Measurements from ENCODE around the gene BBX. TPM values are rescaled to one million over a fixed set of nuclear protein-coding genes. Genes with fewer than 3 reads are reported as not detected.

Gene BBX
- polyA plus RNA-seq, 1 donor from 2014 or later, result 23.8 TPM

- Histone ChIP-seq H2AFZ (ENCODE audit: low read depth, low read length) (no peak overlapping the region), H3K27me3 (ENCODE audit: insufficient read depth, low read depth, low read length) (no peaks in the 10 kb centered on the region), H3K9me3 (ENCODE audit: low read length) (no peaks in the 10 kb centered on the region), H3K27ac (ENCODE audit: low read length) (no peak overlapping the region), H3K79me2 (replicated peaks; ENCODE audit: insufficient read depth, low read length) (peaks cover 4% of the 10 kb centered on the region), H3F3A (ENCODE audit: insufficient read depth, low read length, poor library complexity, severe bottlenecking) (no peaks in the 10 kb centered on the region), H3K4me3 (ENCODE audit: low read length) (no peak overlapping the region), H3K9me2 (ENCODE audit: insufficient read depth, low read length) (no peaks in the 10 kb centered on the region), H3K4me2 (ENCODE audit: low read length) (no peak overlapping the region), H3K9ac (ENCODE audit: low read length) (no peak overlapping the region), H4K20me1 (ENCODE audit: insufficient read depth) (no peaks in the 10 kb centered on the region), H3K36me3 (ENCODE audit: insufficient read depth, low read length) (no peaks in the 10 kb centered on the region)
- no peak for TF ChIP-seq TAF1 (IDR thresholded peaks at IDR 0.05; ENCODE audit: low read depth)
- TF ChIP-seq RAD21 (conservative IDR thresholded peaks at IDR 0.05), result no peak
- no peak for TF ChIP-seq EZH2 (IDR thresholded peaks at IDR 0.05; ENCODE audit: borderline replicate concordance, insufficient read depth, low read length, poor library complexity, severe bottlenecking)
- no peak for TF ChIP-seq POLR2AphosphoS5 (IDR thresholded peaks at IDR 0.05)
- TF ChIP-seq, protein P1, sequence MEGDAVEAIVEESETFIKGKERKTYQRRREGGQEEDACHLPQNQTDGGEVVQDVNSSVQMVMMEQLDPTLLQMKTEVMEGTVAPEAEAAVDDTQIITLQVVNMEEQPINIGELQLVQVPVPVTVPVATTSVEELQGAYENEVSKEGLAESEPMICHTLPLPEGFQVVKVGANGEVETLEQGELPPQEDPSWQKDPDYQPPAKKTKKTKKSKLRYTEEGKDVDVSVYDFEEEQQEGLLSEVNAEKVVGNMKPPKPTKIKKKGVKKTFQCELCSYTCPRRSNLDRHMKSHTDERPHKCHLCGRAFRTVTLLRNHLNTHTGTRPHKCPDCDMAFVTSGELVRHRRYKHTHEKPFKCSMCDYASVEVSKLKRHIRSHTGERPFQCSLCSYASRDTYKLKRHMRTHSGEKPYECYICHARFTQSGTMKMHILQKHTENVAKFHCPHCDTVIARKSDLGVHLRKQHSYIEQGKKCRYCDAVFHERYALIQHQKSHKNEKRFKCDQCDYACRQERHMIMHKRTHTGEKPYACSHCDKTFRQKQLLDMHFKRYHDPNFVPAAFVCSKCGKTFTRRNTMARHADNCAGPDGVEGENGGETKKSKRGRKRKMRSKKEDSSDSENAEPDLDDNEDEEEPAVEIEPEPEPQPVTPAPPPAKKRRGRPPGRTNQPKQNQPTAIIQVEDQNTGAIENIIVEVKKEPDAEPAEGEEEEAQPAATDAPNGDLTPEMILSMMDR (IDR thresholded peaks at IDR 0.05; ENCODE audit: poor library complexity, severe bottlenecking), result no peak
- TF ChIP-seq MXI1 (conservative IDR thresholded peaks at IDR 0.05; ENCODE audit: poor library complexity, severe bottlenecking), result no peak
- TF ChIP-seq, protein P2, sequence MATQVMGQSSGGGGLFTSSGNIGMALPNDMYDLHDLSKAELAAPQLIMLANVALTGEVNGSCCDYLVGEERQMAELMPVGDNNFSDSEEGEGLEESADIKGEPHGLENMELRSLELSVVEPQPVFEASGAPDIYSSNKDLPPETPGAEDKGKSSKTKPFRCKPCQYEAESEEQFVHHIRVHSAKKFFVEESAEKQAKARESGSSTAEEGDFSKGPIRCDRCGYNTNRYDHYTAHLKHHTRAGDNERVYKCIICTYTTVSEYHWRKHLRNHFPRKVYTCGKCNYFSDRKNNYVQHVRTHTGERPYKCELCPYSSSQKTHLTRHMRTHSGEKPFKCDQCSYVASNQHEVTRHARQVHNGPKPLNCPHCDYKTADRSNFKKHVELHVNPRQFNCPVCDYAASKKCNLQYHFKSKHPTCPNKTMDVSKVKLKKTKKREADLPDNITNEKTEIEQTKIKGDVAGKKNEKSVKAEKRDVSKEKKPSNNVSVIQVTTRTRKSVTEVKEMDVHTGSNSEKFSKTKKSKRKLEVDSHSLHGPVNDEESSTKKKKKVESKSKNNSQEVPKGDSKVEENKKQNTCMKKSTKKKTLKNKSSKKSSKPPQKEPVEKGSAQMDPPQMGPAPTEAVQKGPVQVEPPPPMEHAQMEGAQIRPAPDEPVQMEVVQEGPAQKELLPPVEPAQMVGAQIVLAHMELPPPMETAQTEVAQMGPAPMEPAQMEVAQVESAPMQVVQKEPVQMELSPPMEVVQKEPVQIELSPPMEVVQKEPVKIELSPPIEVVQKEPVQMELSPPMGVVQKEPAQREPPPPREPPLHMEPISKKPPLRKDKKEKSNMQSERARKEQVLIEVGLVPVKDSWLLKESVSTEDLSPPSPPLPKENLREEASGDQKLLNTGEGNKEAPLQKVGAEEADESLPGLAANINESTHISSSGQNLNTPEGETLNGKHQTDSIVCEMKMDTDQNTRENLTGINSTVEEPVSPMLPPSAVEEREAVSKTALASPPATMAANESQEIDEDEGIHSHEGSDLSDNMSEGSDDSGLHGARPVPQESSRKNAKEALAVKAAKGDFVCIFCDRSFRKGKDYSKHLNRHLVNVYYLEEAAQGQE (IDR thresholded peaks at IDR 0.05; ENCODE audit: borderline replicate concordance), result no peak
Measured at GRCh38 chr3:107632576-107632975, 109.8 kb downstream of the BBX start.

DNA sequence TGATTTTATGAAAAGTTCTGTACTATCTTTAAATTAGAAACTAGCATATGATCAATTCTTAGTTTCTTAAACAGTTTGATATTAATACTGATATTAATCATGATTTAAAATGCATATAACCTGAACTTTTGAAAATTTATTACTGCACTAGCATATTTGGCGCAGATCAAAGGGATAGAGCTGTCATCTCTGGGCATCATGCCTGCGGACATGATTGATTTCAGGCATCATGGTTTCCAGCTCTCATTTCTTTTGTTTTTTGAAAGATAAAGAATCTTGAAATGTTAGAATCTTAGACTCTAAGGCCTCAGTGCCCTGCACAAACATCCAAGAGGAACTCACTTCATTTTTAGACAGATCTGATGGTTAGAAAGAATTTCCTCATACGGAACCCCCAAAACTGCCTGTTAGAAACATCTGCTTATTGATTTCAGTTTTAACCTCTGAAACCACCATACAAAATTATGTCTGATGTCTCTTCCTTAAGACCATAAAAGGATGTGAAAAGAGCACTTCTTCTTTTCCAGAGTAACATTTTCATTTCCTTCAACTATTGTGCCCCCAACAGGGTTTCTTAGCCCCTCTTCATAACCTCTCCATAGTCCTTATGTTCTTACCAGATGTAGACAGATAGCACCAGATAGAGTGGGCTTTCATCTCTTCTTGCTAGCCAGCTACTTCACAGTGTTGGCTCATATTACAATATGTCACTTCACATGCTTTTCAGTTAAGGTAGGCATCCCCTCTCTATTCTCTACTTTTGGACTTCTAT, 110.8 kb downstream of the BBX start:
- Histone ChIP-seq H4K20me1 (ENCODE audit: insufficient read depth) (no peaks in the 10 kb centered on the region), H3K9me3 (ENCODE audit: low read length) (no peaks in the 10 kb centered on the region), H3K4me3 (ENCODE audit: low read length) (no peak overlapping the region)

More for the DNA sequence above, 110.8 kb downstream of the BBX start:
- H3K79me2 ChIP-seq (replicated peaks; ENCODE audit: insufficient read depth, low read length), result no peaks in the 10 kb centered on the region
- no peak overlapping the region for H3K27ac ChIP-seq (ENCODE audit: low read length)
- TF ChIP-seq EP300 (conservative IDR thresholded peaks at IDR 0.05; ENCODE audit: poor library complexity, severe bottlenecking) (no peak), TAF1 (IDR thresholded peaks at IDR 0.05; ENCODE audit: low read depth) (no peak), POLR2AphosphoS5 (IDR thresholded peaks at IDR 0.05) (no peak), EZH2 (IDR thresholded peaks at IDR 0.05; ENCODE audit: borderline replicate concordance, insufficient read depth, low read length, poor library complexity, severe bottlenecking) (no peak), RAD21 (conservative IDR thresholded peaks at IDR 0.05) (no peak), MXI1 (conservative IDR thresholded peaks at IDR 0.05; ENCODE audit: poor library complexity, severe bottlenecking) (no peak), SMC3 (conservative IDR thresholded peaks at IDR 0.05; ENCODE audit: poor library complexity) (no peak)
- TF ChIP-seq, protein P2 (IDR thresholded peaks at IDR 0.05; ENCODE audit: borderline replicate concordance), result no peak
- TF ChIP-seq, protein P1 (IDR thresholded peaks at IDR 0.05; ENCODE audit: poor library complexity, severe bottlenecking), result no peak
- H2AFZ ChIP-seq (ENCODE audit: low read depth, low read length), result no peak overlapping the region
- H3K36me3 ChIP-seq (ENCODE audit: insufficient read depth, low read length), result no peaks in the 10 kb centered on the region
- H3K9me2 ChIP-seq (ENCODE audit: insufficient read depth, low read length), result no peaks in the 10 kb centered on the region
- no peak overlapping the region for H3K9ac ChIP-seq (ENCODE audit: low read length)
- H3F3A ChIP-seq (ENCODE audit: insufficient read depth, low read length, poor library complexity, severe bottlenecking), result no peaks in the 10 kb centered on the region
- no peaks in the 10 kb centered on the region for H3K27me3 ChIP-seq (ENCODE audit: insufficient read depth, low read depth, low read length)
- H3K4me2 ChIP-seq (ENCODE audit: low read length), result no peak overlapping the region

Data from neural cell (in vitro differentiated cells).